ENCODE data around the gene MFN1. TPM values are rescaled to one million over a fixed set of nuclear protein-coding genes. Genes with fewer than 3 reads are reported as not detected.

The MFN1 gene
- total RNA-seq, 2 experiments from 2014 or later, result 23.0 to 23.1 TPM

Other genes starting within 250 kb of the MFN1 start
- gene PIK3CA, start 199.4 kb upstream of the MFN1 start, total RNA-seq, result 10 to 100 TPM; 15.8 to 15.9 TPM
- gene KCNMB3, start 96.6 kb upstream of the MFN1 start, total RNA-seq, result under 1 TPM; 0.20 to 0.29 TPM
- 10 to 100 TPM; 23.3 to 26.0 TPM for gene ZNF639, start 24.7 kb upstream of the MFN1 start, total RNA-seq
- gene GNB4, start 103.8 kb downstream of the MFN1 start, total RNA-seq, result under 1 TPM; 0.26 to 0.74 TPM
- gene ACTL6A, start 215.2 kb downstream of the MFN1 start, total RNA-seq, result 10 to 100 TPM; 89.2 to 90.0 TPM